ENCODE results near the gene RPS5.
A peak's percentile ranks its signal among the peaks of the same experiment; 100 is the strongest.

RPS5 gene

DNA sequence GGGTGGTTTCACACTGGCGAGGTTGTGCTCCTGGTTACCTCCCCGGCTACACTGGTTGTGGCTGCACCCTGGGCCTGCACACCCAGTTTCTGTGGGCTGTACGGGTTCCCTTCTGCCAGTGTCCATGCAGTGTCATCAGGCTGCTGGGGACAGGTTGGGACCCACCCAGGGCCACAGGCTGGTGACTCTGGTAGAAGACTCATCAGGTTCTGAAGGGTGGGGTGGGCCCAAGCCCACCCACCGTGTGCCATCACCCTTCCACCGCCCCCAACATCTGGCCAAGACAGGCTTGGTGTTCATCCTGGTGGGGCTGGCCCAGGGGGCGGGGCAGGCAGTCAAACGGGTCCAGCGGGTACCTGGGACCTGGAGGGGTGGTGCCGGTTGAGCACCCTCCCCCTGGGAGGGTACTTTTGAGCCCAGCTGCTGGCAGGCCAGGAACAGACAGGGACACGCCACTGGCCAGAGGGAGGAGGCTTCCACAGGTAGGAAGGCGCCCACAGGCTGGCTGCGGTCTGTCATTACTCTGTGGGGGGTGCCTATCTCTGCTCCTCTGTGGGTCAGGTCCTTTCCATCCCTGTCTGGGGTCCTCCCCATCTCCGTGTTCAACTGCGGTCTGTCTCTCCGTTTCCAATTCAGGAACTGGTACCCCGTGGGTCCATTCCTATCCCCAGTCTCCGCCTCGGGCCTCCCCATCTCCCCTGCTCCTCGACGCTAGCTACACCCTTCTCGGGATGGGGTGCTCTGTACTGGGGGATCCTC lies 8.3 kb downstream of the RPS5 start, which contains the start of gene RNF225:
Gene RNF225 (plus strand): TSS at position 437 of the 759 bp plus-strand sequence. CDS start 434 bp downstream, outside the sequence.
- Histone ChIP-seq H3K9me3 (ENCODE audit: control insufficient read depth, low read depth, low read length) (no peaks in the 10 kb centered on the region), H3K27me3 (ENCODE audit: control insufficient read depth, insufficient read depth, low read length) (peaks cover 8% of the 10 kb centered on the region), H3K36me3 (ENCODE audit: control insufficient read depth, low read depth, low read length) (peaks cover 43% of the 10 kb centered on the region), H3K4me3 (ENCODE audit: low read length) (peak within 1 kb of the TSS; percentile 47), H3K4me1 (ENCODE audit: control insufficient read depth, low read depth, low read length) (peaks cover 2% of the 10 kb centered on the region), H3K9ac (ENCODE audit: low read length) (no peak within 1 kb of the TSS), H3K27ac (ENCODE audit: low read length) (no peak within 1 kb of the TSS)

DNA sequence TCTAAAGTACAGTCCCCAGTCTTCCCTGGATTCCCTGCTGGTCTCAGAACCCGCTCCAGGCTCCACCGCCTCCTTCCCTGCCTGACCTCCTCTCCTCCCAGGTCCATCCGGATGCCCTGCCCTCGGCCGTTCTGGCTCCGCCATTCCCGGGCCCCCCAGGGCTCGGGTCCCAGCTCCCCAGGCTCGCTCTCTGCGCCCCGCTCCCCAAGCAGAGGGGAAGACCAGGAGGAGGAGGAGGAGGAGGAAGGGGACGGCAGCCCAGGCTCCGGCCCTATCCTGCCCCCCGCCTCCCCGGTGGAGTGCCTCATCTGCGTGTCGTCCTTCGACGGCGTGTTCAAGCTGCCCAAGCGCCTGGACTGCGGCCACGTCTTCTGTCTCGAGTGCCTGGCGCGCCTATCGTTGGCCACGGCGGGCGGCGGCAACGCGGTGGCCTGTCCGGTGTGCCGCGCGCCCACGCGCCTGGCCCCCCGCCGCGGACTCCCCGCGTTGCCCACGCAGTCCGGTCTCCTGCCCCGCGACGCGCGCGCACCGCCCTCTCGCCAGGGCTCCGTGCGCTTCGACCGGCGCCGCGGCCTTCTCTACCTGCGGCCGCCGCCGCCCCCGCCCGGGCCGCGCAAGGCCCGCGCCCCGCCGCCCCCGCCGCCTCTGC lies 9.0 kb downstream of the RPS5 start:
- H3K27ac ChIP-seq (ENCODE audit: low read length) = no peak overlapping the region
- peaks cover 8% of the 10 kb centered on the region for H3K27me3 ChIP-seq (ENCODE audit: control insufficient read depth, insufficient read depth, low read length)
- peaks cover 8% of the 10 kb centered on the region for H3K4me1 ChIP-seq (ENCODE audit: control insufficient read depth, low read depth, low read length)
- H3K9ac ChIP-seq (ENCODE audit: low read length) = no peak overlapping the region
- peaks cover 36% of the 10 kb centered on the region for H3K36me3 ChIP-seq (ENCODE audit: control insufficient read depth, low read depth, low read length)
- H3K9me3 ChIP-seq (ENCODE audit: control insufficient read depth, low read depth, low read length) = no peaks in the 10 kb centered on the region
- H3K4me3 ChIP-seq (ENCODE audit: low read length) = peak overlapping the region; percentile 47

DNA sequence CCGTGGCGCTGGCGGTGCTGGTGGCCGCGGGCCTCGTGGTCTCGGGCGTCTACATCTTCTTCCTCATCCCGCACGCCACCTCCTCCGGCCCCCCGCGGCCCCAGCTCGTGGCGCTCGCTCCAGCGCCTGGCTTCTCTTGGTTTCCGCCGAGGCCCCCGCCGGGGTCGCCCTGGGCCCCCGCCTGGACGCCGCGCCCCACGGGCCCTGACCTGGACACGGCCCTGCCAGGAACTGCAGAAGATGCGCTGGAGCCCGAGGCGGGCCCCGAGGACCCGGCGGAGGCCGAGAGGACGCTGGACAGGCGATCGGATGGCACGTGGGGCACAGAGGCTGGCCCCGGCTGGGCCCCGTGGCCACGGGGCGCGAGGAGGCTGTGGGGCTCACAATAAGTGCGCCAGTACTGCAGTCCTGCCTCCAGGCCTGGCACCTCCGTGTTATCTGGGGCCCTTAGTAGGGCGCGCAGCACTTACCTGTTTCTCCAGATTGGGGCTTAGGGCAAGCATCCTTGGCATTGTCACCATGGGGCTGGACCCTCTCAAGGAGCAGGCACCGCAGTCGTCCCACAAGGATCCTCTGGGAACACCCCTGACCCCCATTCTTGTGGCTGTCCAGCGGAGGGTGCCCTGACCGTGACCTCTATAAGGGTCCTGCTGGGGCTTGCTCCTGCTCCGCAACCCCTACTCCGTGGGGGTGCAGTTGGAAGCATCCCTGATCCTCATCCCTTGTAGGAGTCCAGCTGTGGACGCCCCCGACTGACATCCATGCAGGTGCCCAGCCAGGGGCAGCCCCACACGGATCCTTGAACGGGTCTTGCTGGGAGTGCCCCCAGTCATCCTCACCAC lies 9.8 kb downstream of the RPS5 start:
- Histone ChIP-seq H3K4me3 (ENCODE audit: low read length) (peak overlapping the region; percentile 24), H3K9ac (ENCODE audit: low read length) (no peak overlapping the region), H3K27ac (ENCODE audit: low read length) (no peak overlapping the region), H3K4me1 (ENCODE audit: control insufficient read depth, low read depth, low read length) (peaks cover 8% of the 10 kb centered on the region), H3K9me3 (ENCODE audit: control insufficient read depth, low read depth, low read length) (no peaks in the 10 kb centered on the region), H3K36me3 (ENCODE audit: control insufficient read depth, low read depth, low read length) (peaks cover 29% of the 10 kb centered on the region), H3K27me3 (ENCODE audit: control insufficient read depth, insufficient read depth, low read length) (peaks cover 8% of the 10 kb centered on the region)

DNA sequence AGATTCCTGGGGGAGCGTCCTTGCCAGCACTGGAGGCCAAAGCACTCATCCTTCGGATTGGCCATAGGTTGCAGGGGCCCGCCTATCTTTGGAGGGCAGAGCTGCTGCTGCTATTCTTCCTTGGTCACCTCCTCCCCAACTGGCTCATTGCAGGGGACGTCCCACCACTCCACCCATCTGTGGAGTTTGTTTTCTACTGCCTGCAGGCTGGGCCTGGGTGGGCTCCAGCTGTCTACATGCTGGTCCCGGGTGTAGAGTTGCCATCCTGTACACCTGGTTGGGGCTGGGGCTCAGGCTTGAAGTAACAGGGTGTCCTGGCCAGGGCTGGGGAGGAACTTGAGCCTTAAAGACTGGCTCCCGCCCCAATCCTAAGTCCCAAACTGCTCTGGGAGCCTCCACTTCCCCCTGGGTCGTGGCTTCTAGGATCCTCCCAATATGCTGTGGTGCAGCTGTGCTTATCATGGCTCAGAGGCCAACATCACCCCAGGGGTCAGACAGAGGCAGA lies 10.5 kb downstream of the RPS5 start:
- Histone ChIP-seq H3K9ac (ENCODE audit: low read length) (no peak overlapping the region), H3K4me1 (ENCODE audit: control insufficient read depth, low read depth, low read length) (peaks cover 8% of the 10 kb centered on the region), H3K27ac (ENCODE audit: low read length) (no peak overlapping the region), H3K9me3 (ENCODE audit: control insufficient read depth, low read depth, low read length) (no peaks in the 10 kb centered on the region), H3K4me3 (ENCODE audit: low read length) (no peak overlapping the region), H3K36me3 (ENCODE audit: control insufficient read depth, low read depth, low read length) (peaks cover 25% of the 10 kb centered on the region), H3K27me3 (ENCODE audit: control insufficient read depth, insufficient read depth, low read length) (peaks cover 8% of the 10 kb centered on the region)

DNA sequence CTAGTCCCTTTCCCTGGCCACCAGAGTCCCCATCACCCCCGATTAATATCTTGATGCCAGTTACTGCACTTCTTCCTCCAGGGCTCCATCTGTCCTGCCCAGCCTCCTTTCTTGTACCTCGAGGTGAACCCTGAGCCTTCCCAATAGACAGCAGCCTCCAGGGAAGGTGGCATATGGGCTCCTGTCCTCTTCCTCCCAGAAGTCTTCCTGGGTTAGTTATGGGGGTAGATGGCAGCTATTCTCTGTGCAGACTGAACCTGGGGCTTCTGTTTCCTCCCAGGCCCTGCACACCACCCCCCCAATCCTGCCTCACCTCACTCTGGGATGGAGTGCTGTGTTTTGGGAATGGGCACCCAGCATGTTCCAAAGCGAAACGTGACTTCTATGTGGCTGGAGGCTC lies 11.0 kb downstream of the RPS5 start:
- no peak overlapping the region for H3K9ac ChIP-seq (ENCODE audit: low read length)
- no peak overlapping the region for H3K4me3 ChIP-seq (ENCODE audit: low read length)
- peaks cover 8% of the 10 kb centered on the region for H3K4me1 ChIP-seq (ENCODE audit: control insufficient read depth, low read depth, low read length)
- H3K27ac ChIP-seq (ENCODE audit: low read length) = no peak overlapping the region
- no peaks in the 10 kb centered on the region for H3K9me3 ChIP-seq (ENCODE audit: control insufficient read depth, low read depth, low read length)
- H3K36me3 ChIP-seq (ENCODE audit: control insufficient read depth, low read depth, low read length) = peaks cover 20% of the 10 kb centered on the region
- H3K27me3 ChIP-seq (ENCODE audit: control insufficient read depth, insufficient read depth, low read length) = peaks cover 8% of the 10 kb centered on the region

DNA sequence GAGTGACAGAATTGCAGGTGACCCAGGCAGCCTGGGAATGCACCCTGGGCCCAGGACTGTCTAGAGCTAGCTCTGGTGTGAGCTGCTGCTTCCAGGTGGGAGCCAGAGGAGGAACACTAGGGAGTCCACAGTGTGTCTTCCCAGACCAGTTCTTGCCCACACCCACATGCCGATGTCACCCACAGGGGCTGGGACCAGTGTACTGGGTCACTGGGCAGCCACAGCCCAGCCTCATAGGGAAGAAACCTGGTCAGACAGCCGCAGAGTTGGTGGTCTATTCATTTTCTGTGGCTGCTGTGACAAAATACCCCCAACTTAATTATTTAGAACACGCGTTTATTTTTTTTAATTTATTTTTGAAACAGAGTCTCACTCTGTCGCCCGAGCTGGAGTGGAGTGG lies 11.5 kb downstream of the RPS5 start:
- H3K9ac ChIP-seq (ENCODE audit: low read length) = no peak overlapping the region
- peaks cover 15% of the 10 kb centered on the region for H3K36me3 ChIP-seq (ENCODE audit: control insufficient read depth, low read depth, low read length)
- H3K27ac ChIP-seq (ENCODE audit: low read length) = no peak overlapping the region

DNA sequence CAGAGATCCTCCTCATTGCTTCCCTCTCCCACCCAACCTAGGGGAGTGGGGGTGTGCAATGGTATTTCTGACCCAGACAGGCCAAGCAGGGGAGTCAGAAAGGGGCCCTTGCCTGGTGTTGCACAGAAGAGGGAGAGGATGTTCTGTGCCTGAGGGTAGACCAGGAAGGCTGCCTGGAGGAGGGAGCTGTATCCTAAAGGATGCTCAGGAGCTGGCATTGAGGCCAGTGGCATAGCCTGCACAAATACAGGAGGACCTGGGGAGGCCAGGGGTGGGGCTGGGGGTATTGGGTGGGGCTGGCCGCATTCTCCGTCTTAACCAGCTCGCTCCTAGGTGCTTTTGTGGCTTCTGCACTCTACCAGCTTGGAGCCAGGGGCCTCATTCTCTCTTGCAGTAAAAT lies 12.8 kb downstream of the RPS5 start:
- Histone ChIP-seq H3K36me3 (ENCODE audit: control insufficient read depth, low read depth, low read length) (peaks cover 2% of the 10 kb centered on the region), H3K27ac (ENCODE audit: low read length) (no peak overlapping the region), H3K27me3 (ENCODE audit: control insufficient read depth, insufficient read depth, low read length) (peaks cover 8% of the 10 kb centered on the region), H3K9me3 (ENCODE audit: control insufficient read depth, low read depth, low read length) (no peaks in the 10 kb centered on the region), H3K9ac (ENCODE audit: low read length) (no peak overlapping the region), H3K4me1 (ENCODE audit: control insufficient read depth, low read depth, low read length) (peaks cover 8% of the 10 kb centered on the region), H3K4me3 (ENCODE audit: low read length) (no peak overlapping the region)

More for the DNA sequence above, 11.5 kb downstream of the RPS5 start:
- no peak overlapping the region for H3K4me3 ChIP-seq (ENCODE audit: low read length)
- peaks cover 8% of the 10 kb centered on the region for H3K27me3 ChIP-seq (ENCODE audit: control insufficient read depth, insufficient read depth, low read length)
- H3K9me3 ChIP-seq (ENCODE audit: control insufficient read depth, low read depth, low read length) = no peaks in the 10 kb centered on the region
- H3K4me1 ChIP-seq (ENCODE audit: control insufficient read depth, low read depth, low read length) = peaks cover 8% of the 10 kb centered on the region

DNA sequence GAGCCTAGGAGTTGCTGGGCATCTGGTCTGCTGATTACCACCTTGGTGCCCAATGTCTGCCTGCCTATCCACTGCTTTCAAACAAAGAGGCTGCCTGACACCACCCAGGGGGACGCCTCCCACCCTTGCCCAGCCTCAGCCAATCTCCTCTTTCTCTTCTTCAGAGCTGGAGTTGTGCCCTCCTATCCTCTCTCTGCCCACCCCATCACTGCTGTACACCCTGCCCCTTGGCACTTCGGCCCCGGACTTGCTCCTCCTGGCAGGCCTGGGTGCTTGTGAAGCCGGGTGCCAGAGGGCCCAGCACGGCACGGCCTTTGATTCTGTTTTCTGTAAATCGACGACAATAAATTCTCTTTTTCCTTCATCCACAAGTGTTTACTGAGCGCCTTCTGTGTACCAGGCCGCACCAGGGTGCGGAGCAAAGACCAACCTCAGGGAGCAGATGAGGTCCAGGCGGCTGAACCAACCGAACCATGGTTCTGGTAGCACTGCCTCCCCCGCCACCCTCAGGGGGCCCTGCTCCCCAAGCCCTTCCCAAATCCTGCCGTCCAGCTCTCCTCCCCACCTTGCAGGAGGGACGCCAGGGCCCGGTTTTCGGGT lies 13.3 kb downstream of the RPS5 start:
- no peak overlapping the region for H3K27ac ChIP-seq (ENCODE audit: low read length)
- peak overlapping the region; percentile 85 for H3K4me3 ChIP-seq (ENCODE audit: low read length)
- H3K4me1 ChIP-seq (ENCODE audit: control insufficient read depth, low read depth, low read length) = peaks cover 8% of the 10 kb centered on the region
- peaks cover 8% of the 10 kb centered on the region for H3K27me3 ChIP-seq (ENCODE audit: control insufficient read depth, insufficient read depth, low read length)
- H3K9me3 ChIP-seq (ENCODE audit: control insufficient read depth, low read depth, low read length) = no peaks in the 10 kb centered on the region
- no peaks in the 10 kb centered on the region for H3K36me3 ChIP-seq (ENCODE audit: control insufficient read depth, low read depth, low read length)
- H3K9ac ChIP-seq (ENCODE audit: low read length) = peak overlapping the region; percentile 37

DNA sequence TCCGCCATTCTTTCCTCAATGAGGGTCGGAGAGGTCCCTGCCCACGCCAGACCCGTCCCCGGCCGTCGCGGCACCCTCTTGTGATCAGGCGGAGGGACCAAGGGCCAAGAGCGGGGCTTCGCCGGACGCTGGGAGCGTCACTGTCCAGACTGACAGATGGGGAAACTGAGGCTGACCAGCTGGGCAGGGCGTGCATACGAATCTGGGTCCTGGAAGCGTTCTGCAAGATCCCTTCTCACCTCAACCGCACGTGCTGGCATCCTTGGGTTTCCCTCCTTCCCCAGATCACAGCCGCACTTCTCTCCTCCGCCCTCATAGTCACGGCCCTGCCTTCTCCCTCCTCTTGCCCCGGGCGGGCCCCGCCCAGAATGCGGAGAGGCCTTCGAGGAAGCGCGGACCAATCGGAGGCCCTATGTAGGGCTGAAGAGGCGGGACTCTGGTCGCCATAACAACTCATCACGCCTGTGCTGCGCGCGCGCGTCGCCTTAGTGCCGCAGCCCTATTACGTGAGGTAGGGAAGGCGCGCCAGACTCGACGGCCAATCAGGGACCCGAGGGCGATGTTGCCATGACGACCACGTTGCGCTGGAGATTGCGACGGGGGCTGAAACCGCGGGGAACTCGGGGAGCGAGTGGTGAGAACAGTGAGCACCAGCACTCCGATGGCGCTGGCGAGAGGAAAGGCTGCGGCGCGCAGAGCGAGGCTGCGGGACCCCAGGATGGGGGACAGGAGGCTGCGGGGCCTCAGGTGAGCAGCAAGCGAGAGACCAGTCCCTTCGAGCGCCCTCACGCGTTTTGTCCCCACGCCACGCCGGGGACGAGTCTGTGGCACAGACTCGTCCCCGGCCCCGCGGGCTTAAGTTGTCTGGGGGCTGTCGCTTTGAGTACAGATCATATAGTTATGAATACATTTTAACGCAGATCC lies 14.1 kb downstream of the RPS5 start:
- H3K36me3 ChIP-seq (ENCODE audit: control insufficient read depth, low read depth, low read length) = no peaks in the 10 kb centered on the region
- peak overlapping the region; percentile 81 for H3K9ac ChIP-seq (ENCODE audit: low read length)
- peaks cover 8% of the 10 kb centered on the region for H3K27me3 ChIP-seq (ENCODE audit: control insufficient read depth, insufficient read depth, low read length)
- H3K4me3 ChIP-seq (ENCODE audit: low read length) = peak overlapping the region; percentile 85
- peaks cover 8% of the 10 kb centered on the region for H3K4me1 ChIP-seq (ENCODE audit: control insufficient read depth, low read depth, low read length)
- no peak overlapping the region for H3K27ac ChIP-seq (ENCODE audit: low read length)
- H3K9me3 ChIP-seq (ENCODE audit: control insufficient read depth, low read depth, low read length) = no peaks in the 10 kb centered on the region

DNA sequence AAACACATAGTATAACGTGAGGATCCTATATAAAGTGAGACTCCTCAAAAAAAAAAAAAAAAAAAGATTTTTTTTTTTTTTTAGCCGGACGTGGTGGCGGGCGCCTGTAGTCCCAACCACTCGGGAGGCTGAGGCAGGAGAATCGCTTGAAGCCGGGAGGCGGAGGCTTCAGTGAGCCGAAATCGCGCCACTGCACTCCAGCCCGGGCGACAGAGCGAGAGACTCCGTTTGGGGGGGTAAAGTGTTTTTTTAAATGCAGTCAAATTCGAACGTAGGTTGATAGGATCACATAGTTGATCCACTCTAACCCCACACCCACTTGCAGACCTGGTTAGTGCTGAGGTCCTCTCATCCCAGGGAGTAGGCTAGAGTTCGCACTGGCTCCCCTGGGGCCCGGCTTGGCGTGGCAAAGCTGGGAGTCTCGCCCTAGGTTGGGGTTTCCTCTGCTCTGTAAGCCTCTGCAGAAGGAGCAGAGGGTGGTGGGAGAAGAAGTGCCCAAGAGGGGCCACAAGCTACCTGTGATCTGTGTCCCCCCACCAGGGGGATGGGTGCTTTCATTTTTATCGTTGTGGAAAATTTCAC lies 14.9 kb downstream of the RPS5 start:
- Histone ChIP-seq H3K9me3 (ENCODE audit: control insufficient read depth, low read depth, low read length) (no peaks in the 10 kb centered on the region), H3K4me3 (ENCODE audit: low read length) (peak overlapping the region; percentile 80), H3K4me1 (ENCODE audit: control insufficient read depth, low read depth, low read length) (peaks cover 8% of the 10 kb centered on the region), H3K36me3 (ENCODE audit: control insufficient read depth, low read depth, low read length) (no peaks in the 10 kb centered on the region), H3K27ac (ENCODE audit: low read length) (no peak overlapping the region), H3K27me3 (ENCODE audit: control insufficient read depth, insufficient read depth, low read length) (peaks cover 6% of the 10 kb centered on the region), H3K9ac (ENCODE audit: low read length) (peak overlapping the region; percentile 81)

Measured in iPS-18a (cell line).